ENCODE measurements around the gene CLEC5A.
"Not testable (repeated sequence)": the region's sequence is repeated elsewhere in the genome, so short reads cannot be mapped to it uniquely, and the experiment has no call there.

Gene CLEC5A

DNA sequence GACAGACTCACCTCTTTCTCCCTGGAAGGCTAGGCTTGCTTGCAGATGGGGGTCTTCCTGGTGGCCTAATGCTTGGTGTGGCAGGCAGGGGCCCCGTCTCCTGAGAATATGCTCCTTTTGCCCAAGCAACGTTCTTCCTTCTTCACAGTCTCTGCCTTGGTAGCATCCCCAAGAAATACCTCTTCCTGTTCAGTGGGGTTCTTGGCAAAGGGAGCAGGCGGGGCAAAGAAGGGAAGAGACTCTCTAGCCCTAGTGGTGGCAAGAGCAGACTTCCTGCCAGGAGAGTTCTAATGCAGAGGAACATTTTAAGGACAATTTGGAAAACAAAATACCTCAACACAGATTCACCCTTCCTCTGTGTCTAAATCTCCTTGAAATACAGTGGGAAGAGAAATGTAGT lies at the start of gene CLEC5A:
Gene CLEC5A (minus strand): TSS at position 179 of the 400 bp plus-strand sequence. CDS start 682 bp downstream, outside the sequence.
- DNase-seq = no peak

DNA sequence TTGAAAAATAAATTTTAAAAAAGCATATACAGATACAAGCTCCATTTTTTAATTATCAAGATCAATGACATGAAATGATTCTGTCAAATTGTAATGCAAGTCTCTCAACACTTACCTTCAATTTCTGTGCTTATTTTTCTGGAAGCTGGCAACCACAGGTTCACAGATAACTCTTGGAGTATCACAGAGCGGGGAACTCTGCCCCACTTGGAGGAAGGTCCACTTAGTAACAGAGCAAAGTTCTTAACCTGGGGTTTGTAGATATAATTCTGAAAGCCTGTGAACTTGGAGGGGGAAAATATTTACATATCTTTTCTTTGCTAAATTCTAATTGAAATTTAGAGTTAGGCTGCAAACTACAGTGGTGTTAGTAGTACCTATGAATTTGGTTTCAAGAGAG lies 46.6 kb upstream of the CLEC5A start:
- DNase-seq = no peak

DNA sequence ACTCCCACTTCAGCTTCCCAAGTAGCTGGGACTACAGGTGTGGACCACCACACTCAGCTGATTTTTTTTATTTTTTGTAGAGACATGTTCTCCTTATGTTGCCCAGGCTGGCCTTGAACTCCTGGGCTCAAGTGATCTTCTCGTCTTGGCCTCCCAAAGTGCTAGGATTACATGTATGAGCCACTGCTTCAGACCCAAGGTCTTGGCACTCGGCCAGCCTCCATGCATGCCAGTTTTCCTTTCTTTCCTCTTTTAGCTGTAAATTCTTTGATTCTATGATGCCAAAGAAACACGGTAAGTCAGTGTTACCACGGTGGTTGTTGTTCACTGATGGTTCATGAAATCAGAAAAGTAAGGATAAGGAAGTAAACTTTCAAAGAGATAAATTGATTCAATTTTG lies 45.9 kb upstream of the CLEC5A start:
- DNase-seq = no peak

DNA sequence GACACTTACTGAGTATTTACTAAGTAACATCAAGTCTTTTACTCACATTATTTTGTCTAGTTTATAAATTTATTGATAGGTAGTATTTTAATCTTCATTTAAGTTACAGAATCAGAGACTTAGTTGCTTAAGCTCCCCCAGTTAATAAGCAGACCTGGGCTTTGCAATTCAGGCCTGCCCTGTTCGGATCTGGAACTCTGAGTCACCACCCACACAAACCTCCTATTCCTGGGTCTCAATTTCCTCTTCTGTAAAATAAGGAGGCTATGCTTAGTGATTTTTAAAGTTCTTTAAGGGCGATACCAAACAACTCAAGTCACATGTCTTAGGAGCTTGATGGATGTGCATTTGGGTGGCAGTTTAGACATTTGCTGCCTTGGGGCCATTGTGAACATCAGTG lies 45.4 kb upstream of the CLEC5A start:
- DNase-seq = no peak

DNA sequence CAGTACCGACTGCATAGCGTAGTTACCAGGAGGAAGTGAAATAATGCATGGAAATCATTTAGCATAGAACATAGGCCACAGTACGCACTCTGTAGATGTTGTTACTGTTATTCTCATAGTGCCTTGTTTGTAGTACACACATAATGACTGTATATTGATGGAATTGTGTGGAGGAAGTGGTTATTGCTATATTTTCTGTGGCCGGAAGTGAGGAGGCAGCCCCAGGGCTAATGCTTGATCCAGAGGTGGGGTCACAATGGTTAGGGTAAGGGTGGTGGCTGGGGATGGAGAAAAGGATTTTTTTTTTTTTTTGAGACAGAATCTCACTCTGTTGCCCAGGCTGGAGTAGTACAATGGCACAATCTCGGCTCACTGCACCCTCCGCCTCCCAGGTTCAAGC lies 44.4 kb upstream of the CLEC5A start:
- no peak for DNase-seq

DNA sequence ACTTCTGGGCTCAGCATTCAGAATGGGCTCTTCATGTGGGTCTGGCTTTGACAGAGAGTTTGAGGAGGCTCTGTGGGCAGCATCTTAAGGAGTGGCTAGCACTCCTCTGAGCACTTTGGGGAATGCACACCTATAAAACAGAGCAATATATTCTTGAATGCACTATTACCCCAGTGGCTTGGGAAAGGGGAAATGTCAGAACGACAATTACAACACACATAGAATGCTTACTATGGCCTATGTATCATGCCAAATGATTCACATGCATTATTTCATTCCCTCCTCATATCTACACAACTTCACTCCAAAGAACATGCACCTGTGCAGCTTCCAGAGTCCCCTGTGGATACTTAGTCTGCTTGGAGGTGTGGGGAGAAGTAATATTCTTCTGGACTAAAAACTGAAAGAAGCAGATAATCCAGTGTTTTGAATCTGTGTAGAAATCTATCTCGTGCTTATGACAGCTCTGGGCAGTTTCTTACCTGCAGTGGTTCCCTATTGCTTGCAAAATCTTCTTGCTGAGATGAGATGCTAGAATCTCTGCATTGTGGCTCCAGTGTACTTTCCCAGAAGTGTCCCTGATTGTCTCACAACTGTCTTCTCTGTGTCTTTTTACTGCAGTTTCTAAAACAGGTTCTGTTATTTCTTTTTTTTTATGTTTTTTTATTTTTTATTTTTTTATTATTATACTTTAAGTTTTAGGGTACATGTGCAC lies 43.4 kb upstream of the CLEC5A start:
- DNase-seq = no peak

DNA sequence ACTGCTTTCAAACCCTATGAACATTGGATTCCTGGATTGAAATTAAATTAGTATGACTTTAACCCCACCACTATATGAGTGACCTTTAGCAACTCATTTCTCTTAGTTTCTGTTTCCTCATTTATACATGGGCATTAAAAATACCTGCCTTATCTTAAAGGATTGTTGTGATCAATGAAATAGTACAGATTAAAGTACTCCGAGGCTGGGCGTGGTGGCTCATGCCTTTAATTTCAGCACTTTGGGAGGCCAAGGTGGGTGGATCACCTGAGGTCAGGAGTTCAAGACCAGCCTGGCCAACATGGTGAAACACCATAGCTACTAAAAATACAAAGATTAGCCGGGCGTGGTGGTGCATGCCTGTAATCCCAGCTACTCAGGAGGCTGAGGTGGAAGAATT lies 41.0 kb upstream of the CLEC5A start:
- not testable (repeated sequence) for DNase-seq

DNA sequence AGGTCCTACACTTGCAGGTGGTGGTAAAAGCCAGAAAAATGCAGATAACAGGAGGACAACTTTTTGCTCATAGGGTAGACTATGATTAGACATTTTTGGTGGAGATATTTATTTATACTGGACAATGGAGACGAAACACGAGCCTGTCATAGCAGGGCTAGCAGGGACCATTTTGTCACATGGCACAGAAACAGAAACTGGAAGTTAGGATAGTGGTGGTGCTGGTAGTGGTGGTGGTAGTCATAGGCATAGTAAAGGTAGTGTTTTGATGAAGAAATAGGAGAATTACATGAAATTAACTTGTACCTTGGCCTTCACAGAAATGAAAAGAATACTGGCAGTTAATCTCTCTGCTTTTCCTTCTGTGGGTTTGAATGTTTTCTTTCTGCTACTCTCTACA lies 40.1 kb upstream of the CLEC5A start:
- DNase-seq = no peak

DNA sequence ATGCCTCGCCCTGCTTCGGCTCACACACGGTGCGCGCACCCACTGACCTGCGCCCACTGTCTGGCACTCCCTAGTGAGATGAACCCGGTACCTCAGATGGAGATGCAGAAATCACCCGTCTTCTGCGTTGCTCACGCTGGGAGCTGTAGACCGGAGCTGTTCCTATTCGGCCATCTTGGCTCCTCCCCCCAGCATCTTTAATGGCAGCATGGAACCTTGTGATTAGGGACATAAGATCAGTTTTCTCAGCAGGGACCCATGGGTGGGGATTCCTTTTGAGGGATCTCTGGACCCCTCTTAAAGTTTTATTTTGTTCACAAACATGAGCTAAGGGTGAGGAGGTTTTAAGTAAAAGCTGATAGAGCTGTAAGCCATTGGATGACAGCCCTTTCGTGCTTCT lies 39.2 kb upstream of the CLEC5A start:
- not testable (repeated sequence) for DNase-seq

DNA sequence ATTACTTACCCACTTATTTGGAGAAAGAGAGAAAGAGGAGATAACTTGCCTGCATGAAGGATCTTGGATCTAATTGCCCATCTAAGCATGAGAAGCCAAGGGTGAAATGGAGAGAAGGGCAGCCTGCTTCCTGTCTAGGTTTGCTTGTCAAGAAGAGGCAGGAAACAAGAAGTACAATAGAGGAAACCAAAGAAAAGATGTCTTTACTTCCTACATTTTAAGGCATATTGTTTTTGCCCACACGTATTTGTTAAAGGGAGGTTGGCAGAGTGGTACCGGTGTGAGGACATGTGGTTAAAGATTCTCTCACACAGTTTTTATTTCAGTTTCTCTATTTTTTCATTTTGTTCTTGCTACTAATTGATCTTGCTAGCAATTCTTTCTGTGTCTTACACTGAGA lies 32.8 kb upstream of the CLEC5A start:
- DNase-seq = no peak

DNA sequence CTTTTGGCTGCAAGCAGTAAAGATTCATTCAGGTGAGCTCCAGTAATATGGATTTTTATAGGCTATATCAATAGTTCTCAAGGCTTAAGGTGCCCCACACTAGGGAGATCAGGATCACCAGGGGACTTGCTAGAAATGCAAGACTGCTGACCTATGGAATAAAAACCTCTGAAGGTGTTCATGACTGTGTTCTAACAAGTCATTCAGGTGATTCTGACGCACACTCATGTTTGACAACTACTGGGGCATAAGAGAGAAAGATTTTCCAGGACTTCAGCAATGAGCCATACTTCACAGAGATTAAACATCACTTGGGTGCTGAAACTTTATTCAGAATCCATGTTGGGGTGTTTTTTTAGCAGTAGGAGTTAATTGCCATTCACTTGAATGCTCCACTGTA lies 31.6 kb upstream of the CLEC5A start:
- DNase-seq = no peak

DNA sequence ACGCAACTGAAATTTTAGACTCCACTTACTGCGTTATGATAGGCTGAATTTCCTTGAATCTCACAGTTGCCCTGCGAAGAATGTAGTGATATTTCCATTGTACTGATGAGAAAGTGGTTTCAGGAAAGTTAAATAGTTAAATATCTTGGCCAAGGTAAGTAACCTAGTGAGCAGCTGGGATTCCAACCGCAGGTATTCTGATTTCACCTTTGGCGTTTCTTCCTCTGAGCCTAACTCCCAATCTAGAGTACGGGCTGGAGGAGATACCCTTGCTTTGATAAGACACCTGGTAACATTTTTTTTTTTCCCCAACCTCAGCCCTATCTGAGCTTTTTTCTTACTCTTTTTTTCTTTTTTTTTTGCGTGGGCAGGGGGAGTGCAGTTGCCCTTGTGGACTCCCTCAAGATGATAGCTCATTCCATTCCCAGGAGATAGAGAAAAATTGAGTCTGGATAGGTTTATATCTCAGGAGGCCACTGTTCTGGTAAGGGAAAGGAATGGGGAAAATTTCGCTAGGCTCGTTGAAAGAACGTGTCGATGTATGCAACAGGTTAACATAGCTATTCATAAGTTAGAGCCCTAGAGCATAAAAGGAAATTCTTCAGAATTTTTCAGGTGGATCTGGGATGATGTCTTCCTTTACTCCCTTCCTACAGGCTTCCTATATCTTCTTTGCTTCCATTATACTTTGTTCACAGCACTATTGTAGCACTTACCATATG lies 29.9 kb upstream of the CLEC5A start:
- no peak for DNase-seq

DNA sequence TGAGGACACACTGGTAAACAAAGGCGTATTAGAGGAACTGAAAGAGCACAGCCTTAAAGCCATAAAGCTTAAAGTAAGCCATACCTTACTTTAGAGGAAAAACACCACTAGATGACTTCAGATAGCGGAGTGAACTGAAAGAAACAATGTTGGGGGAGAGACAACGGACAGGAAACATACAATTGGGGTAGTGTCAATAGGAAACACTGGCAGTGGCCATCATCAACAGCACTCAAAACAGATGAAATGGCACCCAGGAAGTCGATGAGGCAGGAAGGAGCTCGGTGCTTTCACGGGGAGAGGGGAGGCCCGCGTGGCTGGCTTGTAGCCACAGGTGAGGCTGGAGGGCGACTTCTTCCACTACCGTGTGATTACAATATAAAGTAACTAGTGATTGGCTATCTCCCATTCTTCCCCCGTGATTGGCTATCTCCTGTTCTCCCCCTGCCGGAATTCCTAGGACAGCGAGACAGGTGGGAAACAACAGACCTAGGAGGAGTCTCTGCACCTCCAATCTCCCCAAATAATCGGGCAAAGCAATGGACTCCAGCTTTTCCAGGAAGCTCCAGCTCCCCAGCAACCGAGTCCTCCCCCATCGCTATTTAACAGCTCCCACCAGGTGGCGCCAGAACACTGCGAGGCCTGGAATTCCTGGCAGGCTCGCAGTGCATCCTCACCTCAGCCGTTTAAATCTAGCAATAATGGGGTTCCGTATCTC lies 29.2 kb upstream of the CLEC5A start:
- DNase-seq = peak; percentile 84 to 85

DNA sequence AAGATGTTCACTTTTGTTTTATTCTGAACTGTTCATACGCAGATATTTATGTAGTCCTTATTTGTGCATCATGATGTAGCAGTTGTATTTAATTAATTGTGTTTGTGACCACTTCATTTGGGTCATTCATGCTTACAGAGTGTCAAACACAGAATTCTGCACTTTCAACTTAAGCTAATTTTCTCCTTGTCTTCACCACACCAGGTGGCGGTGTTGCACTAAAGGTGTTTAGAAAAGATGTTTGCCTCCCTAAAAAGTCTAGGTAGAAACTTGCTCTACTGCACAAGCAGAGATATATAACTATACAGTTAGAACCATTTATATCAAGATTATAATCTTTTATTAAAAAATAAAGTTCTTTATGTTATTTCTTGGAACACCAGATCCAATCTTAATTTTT lies 28.1 kb upstream of the CLEC5A start:
- peak; percentile 3 to 6 for DNase-seq

DNA sequence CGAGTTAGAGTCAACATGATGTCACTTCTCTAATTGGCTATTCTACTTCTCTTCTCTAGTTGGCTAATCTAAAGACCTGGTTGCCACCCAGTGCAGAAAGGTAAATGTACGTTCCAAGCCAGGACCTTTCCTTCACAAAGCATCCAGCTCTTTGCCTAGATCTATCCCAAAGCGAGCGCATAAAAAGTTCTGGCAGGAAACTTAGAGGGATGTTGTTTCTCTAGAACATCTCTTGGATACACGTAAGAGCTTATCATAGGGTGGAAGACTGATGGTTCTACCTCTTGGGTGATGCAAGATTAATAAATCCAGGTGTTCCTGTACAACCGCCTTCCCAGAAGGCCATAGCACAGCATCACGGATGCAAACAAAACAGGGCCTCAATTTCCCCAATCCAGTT lies 26.9 kb upstream of the CLEC5A start, which contains the start of gene TAS2R38:
Gene TAS2R38 (minus strand): TSS at position 101 of the 400 bp plus-strand sequence. CDS start 84 bp downstream, at position 17.
- DNase-seq = no peak

DNA sequence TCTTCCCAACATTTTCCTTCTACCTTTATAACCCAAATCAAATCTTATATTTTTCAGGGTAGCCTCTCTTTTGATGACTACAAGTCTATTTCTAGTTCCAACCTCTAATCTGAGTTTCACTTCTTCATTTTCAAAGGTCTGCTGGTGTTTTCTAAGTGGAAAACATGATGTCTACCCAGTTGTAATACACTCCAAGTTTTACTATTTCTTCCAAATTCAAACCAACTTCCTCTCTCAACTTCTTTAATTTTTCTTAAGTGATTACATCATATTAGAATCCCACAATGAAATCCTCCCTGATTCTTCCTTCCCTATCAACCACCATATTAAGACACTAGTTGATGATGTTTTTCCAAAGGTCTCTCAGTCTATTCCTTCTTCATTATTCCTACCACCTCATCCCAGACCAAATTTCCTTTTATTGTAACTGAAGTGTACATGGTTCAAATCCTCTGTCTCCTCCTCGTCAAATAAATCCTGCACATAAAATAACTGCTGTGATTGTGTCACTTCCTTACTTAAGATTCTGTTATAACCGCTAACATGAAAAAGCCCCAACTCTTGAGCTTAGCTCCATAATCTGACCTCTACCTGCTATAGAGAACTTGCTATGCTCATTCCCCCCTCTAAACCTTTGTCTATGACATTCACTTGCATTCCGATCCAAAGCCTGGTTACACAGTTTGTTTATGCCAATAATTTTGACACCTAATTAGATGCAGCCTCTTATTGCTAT lies 14.1 kb upstream of the CLEC5A start:
- no peak for DNase-seq

DNA sequence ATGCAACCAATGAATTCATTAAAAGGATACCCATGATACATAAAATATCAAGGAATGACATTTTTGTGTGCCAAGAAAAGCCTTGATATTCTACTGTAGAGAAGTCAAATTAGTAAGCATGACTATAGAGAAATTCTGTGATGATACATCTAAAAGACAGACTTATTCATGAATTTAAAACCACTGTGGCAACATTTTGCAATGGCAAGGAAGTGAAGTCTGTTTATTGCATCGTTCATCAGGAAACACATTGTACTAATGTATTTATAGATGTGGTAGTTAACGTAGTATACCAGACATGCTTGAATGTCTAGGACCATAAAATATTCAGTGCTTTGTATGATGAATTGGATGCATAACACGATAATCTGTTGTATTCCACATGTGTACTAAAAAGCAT lies 9.3 kb upstream of the CLEC5A start:
- no peak for DNase-seq

DNA sequence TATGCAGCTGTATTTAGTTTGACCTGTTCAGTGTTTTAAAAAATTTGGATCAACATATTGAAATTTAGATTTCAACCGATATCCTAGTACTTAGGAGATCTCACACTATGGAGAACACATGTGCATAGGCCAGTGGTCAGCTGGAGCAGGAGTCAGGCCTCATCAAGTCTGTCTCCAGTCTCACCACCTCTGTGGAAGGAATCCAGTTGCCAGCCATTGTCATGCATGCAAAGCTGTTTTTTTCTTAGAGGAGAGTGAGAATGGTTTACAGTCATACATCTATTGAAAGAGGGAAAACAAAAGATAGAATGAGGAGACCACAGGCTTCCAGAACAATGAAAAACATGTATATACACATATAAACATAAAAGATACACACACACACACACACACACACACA lies 7.6 kb upstream of the CLEC5A start:
- no peak for DNase-seq

DNA sequence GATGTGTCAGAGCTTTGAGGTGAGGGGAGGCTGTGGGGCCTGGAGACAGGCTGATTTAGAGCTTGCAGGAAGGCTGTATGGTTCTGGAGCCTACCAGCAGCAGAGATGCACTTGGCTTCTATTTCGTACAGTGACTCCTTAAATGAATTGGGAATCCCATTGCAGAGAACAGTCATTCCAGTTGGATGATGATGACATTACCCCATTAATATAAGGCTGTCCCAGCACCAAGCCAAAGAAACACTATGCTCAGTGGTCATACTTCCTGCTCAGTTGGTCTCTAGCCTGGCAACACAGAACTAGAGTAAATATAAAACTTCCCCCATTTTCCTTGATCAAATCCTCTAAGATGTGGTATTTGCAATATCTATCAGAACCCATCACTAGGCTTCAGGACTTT lies 5.7 kb upstream of the CLEC5A start:
- DNase-seq = no peak

DNA sequence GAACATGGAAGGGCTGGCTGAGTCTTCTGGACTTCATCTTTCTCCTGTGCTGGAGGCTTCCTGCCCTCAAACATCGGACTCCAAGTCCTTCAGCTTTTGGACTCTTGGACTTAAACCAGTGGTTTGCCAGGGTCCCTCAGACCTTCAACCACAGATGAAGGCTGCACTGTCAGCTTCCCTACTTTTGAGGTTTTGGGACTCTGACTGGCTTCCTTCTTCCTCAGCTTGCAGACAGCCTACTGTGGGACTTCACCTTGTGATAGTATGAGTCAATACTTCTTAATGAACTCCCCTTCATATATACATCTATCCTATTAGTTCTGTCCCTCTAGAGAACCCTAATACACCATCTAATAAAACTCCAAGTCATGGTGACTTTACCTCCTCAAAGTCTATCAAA lies 4.0 kb upstream of the CLEC5A start:
- no peak for DNase-seq

DNA sequence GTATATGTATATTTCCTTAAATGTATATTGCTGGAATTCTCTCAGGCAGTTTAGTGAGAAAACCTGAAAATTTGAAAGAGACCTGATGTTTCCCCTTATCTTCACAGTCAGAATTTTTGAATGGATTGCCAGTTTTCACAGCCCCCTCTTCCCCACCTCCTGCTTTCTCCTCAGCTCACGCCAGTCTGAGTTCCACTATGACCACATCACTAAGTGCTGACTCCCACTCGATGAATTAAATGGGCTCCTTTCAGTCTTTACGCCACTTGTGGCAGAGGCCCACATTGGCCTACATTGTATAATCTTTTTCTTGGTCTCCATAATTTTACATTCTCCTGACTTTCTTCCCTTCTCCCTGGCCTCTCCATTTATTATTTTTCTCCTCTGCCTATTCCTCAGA lies 3.1 kb upstream of the CLEC5A start:
- no peak for DNase-seq

DNA sequence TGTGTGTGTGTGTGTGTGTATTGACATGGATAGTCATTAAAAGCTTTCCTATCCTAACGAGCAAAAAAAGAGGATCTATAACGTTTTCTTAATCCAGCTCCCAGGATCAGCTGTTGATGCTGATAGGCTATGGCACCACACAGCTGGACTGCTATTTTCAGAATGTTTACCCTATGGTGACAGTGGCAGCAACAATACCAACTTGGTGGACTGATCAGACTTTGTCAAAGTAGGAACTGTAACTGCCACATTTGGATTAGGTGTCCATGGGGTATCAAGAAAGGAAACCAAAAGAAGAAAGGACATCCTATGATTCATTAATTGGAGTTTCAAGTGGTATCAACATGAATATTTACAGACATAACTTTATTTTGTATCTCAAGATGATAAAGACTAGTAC lies 2.7 kb upstream of the CLEC5A start:
- no peak for DNase-seq

DNA sequence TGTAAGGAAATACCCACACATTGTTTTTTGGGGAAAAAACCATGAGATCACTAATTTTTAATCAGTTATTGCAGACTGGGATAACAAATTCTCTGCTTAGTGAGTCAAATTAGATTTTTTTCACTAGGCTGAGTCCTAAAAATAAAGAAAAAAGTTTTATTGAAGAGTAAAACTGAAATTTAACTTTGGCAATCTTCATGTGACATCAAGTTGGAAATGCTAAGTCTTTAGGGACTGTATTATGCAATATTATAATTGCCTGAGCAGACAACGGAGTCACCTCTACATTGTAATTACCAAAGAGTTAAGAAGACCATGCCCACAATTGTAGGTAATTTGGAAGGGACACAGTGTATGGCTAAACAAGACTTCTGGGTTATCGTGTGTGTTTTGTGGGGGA lies 2.2 kb upstream of the CLEC5A start:
- DNase-seq = no peak

All from activated CD4-positive, alpha-beta T cell treated with anti-CD3 and anti-CD28 coated beads, Interleukin-2, amount 50 U/mL, for 48 hours (primary cell).